ENCODE data around the gene OSBP2.

Gene OSBP2

DNA sequence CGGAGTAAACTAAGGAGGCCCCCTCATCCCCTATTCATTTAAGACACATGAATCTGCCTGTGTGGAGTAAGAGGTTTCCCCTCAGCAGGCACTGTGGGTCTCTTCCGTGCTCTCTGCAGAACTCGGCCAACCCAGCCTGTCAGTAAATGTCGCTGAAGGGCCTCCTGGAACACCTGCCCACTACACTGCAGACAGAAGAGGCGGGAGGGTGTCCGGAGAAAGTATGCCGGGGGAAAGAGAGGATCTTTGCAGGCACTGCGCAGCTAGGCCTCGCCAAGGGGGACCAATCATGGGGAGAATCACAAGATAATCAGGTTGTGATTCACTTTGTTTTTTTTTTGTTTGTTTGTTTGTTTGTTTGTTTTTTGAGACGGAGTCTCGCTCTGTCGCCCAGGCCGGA lies 163.1 kb downstream of the OSBP2 start:
- DNase-seq = no peak

GRCh38 chr22:30858976-30859713 lies 164.5 kb downstream of the OSBP2 start:
- no peak for DNase-seq

GRCh38 chr22:30859714-30860095 lies 165.0 kb downstream of the OSBP2 start:
- DNase-seq = no peak

DNA sequence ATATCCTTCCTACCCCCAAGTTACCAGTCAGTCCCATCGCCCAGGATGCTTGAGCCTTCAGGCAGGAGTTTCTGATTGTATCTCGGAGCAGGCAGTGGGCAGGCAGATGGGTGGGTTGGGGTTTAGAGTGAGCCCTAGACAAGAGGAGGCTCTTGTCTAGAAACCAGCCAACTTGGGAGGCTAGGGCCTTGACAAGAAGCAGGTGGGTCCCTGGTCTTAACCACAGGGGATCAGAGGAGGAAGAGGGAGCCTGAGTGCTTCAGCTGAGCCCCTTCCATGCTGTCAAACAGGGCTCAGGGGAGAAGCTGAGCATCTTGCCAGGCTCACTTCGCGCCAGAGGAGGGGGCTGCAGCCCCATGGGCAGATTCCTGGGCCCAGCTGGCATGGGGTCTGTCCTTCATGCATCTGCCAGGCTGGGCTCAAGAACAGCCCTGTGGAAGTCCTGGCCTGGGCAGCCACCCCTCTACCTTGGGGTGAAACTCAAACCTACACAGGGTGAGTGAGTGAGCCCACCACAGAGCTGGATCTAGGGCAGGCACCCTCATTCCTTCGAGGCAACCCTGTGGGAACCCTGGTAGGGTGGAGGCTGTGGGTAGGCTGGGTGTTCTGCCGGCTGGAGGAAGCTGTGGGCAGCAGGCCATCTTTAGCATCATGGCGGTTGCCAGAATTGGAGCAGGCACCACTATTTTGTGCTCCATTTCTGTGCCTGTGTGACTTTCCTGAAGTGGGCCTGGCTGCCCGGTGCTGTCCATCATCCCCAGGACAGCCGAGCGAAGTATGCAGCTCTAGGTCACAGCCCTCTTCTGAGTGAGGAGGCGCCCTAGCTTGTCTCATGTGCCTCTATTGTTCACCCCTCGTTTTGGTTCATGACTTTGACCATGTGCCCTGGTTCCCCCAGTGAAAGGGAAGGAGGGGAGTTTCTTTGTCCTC lies 165.8 kb downstream of the OSBP2 start:
- no peak for DNase-seq

GRCh38 chr22:30861131-30861530 lies 166.5 kb downstream of the OSBP2 start:
- DNase-seq = no peak

- no peak for DNase-seq
Observed at GRCh38 chr22:30861688-30862552, 167.2 kb downstream of the OSBP2 start.

GRCh38 chr22:30863081-30863833 lies 168.6 kb downstream of the OSBP2 start:
- no peak for DNase-seq

DNA sequence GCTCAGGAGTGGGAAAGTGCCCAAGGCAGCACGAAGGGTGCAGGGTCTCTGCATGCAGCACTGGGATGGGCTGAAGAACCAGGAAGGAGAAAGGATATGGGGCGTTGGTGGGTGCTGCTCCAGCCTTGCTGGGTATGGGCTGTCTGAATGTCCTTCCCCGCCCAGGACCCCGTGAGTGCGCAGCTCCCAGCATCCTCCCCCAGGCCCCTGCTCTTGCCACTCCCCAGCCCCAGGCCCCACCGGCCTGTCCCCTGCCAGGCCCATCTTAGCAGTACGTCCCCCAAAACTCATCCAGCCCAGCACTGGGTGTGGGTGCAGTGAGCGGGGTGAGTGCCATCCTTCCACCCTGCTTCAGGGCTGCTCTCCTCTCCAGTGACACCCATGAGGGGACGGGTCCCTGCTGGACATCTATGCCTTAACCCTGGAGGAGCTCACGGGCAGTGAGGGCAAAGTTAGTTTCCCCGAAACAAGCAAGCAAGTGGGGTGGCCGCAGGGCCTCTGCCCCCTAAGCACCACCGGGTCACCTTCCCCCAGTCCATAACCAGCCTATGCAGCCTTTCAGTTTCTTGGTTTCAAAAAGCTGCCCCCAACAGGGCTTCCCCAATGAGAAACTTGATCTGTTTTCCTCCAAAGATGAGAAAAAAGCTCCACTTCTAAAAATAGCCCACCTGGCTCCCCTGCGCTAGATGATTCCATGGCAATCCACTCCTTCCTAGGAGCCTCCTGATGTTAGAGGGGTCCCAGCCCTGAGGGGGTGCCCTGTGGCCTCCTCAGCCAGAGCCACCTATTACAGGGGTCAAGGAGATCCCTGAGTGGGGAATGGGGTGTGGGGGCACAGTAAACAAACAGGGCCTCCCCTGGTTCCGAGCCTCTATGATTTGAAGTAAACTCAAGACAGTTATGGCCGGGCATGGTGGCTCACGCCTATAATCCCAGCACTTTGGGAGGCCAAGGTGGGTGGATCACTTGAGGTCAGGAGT lies 170.1 kb downstream of the OSBP2 start:
- DNase-seq = no peak

GRCh38 chr22:30865656-30866055 lies 171.0 kb downstream of the OSBP2 start:
- DNase-seq = no peak

- DNase-seq = no peak
Observed at GRCh38 chr22:30866216-30866615, 171.5 kb downstream of the OSBP2 start.

DNA sequence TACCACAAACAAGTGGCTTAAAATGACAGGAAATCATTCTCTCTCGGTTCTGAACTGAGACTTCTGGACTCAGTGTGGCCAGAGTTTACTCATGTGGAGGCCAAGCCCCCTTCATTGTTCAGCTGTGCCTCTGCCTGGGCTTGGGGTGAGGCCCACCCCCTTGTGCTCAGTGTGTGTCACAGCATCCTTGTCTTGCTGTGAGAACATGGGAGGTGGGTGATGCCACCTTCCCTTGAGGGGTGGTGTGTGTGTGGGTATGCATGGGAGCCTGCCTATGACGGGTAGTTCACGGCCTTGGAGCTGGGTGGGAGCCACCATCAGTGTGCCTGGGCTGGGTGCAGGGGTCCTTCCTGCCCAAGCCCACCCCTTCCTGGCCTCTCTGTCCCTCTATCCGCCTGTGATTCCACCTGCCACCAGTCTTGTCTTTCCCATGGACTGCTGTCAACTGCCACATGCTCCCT lies 172.2 kb downstream of the OSBP2 start:
- no peak for DNase-seq

DNA sequence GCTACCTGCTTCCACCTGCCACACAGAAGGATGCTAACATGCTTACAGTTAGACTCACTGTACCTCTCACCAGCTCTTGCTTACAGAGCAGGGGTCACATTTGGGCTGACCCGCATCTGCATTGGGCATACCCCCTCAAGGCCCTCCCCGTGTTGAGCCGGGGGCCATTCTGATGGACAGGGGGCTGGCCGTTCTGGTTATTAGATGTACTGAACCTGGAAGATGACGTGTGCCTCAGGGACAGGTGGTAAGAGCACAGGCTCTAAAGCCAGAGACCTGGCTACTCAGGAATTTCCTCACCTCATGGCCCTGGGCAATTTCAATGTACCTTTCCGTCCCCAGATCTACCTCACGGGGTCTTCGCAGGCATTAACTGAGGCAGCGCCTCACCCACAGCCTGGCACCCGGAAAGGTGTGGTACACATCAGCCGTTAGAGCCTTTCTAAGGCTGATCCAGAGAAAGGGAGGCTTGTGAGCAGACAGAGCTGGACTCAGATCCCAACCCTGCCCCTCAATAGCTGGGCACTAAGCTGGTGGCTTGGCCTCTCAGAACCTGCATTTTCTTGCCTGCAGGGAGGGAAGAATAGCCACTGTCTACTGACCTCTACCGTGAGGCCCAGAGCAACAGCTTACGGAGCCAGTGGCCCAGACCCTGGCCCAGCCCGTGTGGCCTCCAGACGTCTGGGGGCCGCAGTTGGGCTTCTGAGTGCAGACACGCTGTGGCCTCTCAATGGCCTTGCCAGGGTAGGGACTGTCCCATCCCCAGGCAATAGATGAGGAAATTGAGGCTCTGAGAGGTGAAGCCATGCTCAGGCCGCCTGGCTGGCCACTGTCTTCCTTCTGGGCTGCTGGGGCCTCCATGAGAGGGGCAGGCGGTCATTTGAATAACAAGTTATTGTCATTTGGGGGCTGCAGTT lies 173.3 kb downstream of the OSBP2 start:
- no peak for DNase-seq

DNA sequence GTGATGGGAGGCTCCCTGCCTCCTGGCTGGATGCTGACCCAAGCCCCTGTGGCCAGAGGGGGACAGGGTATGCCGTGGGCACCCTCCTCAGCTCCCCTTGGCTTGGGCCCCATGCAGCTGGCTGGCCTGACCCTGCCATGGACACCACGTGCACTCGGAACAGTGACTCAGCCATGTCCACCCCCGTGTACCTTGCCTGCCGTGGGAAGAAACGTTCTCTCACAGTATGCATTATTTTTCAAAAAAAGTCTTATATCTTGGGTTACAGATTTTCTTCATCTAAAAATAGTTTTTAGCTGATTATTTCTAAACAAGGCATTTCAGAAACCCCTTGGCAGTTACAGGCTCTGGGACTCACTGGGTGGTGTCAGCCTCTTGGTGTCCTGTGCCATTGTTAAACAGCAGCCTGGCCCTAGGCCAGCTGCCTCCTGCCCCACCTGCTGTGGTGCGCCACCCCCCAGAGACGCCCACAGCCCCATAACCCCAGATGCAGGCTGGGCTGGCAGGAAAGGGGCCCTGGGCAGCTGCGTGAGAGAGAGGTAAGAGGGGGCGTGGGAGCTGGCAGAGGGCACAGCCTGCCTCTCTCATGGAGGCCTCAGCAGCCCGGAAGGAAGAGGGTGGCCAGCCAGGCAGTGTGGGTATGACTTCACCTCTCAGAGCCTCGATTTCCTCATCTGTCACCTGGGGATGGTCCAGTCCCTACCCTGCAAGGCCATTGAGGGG lies 174.2 kb downstream of the OSBP2 start:
- no peak for DNase-seq

DNA sequence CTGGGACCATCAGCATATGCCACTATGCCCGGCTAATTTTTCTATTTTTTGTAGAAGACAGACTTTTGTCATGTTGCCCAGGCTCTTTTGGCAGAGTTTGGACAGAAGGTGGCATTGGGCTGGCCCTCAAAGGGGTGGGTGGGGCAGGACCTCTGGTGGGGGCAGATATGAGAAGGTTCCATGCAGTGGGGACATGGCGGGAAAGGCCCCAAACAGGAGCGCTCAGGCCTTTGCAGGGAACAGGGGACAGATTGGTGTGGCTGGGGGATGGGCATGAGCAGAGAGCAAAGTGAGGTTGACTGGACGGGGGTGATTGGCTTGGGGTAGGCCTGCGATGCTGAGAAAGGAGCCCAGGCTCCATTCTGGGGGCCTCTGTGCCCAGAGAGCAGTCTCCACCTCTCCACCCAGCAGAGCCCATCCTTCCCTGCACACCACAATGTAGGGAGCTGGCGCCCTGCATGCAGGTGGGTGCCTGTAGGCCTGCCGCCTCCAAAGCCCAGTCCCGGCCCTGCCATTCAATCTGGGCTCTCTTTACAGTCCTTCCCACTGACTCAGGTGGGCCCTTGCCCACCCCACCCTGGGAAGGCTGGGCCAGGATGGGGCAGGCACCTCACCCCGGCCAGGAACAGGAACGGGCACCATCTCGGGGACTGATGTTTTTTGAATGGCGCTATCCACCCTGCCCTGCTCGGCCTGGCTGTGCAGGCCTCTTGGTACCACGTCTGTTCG lies 175.2 kb downstream of the OSBP2 start:
- no peak for DNase-seq

- DNase-seq = no peak
Observed at GRCh38 chr22:30870451-30871345, 176.0 kb downstream of the OSBP2 start.

GRCh38 chr22:30871391-30872284 lies 177.0 kb downstream of the OSBP2 start:
- no peak for DNase-seq

All from inflammatory macrophage treated with lipopolysaccharide for 4 hours (primary cell).